H9 (cell line): ENCODE data around the gene ASB10. TPM values are rescaled to one million over a fixed set of nuclear protein-coding genes. Genes with fewer than 3 reads are reported as not detected.

ENCODE experiments used
- DNase-seq: peaks from one replicate; pipeline ENCODE4 v3.0.0-alpha.2; 2017
- H2AFZ ChIP-seq: one replicate; pipeline ENCODE4 v1.6.1; 2013; ENCODE audit warnings: mild to moderate bottlenecking, low read length, control low read depth, moderate library complexity
- H2AK5ac ChIP-seq: 2 replicates; pipeline ENCODE4 v1.6.1; 2013; ENCODE audit warnings: low read length, control low read depth, mixed read lengths; ENCODE audit not compliant: insufficient read length
- H2BK120ac ChIP-seq: one replicate; pipeline ENCODE4 v1.6.1; 2013; ENCODE audit warnings: low read depth, mild to moderate bottlenecking, low read length, control low read depth, inconsistent platforms; ENCODE audit not compliant: poor library complexity, severe bottlenecking
- H2BK12ac ChIP-seq: 2 replicates; pipeline ENCODE4 v1.6.1; 2013; ENCODE audit warnings: low read length, control low read depth, mixed read lengths, low read depth; ENCODE audit not compliant: insufficient read length
- H2BK15ac ChIP-seq: 2 replicates; pipeline ENCODE4 v1.6.1; 2013; ENCODE audit warnings: low read depth, low read length, control low read depth
- H2BK20ac ChIP-seq: one replicate; pipeline ENCODE4 v1.6.1; 2013; ENCODE audit warnings: low read depth, mild to moderate bottlenecking, low read length, control low read depth, inconsistent platforms; ENCODE audit not compliant: poor library complexity, severe bottlenecking
- H2BK5ac ChIP-seq: 2 replicates; pipeline ENCODE4 v1.6.1; 2013; ENCODE audit warnings: low read length, control low read depth, mixed read lengths; ENCODE audit not compliant: insufficient read length
- H3K14ac ChIP-seq: 2 replicates; pipeline ENCODE4 v1.6.1; 2013; ENCODE audit warnings: low read length, control low read depth; ENCODE audit not compliant: insufficient read depth
- H3K18ac ChIP-seq: 2 replicates; pipeline ENCODE4 v1.6.1; 2013; ENCODE audit warnings: low read depth, mild to moderate bottlenecking, mixed read lengths, low read length, control low read depth; ENCODE audit not compliant: insufficient read length
- H3K23ac ChIP-seq: 2 replicates; pipeline ENCODE4 v1.6.1; 2013; ENCODE audit warnings: low read length, control low read depth, mixed read lengths, low read depth; ENCODE audit not compliant: insufficient read length
- H3K23me2 ChIP-seq: 2 replicates; pipeline ENCODE4 v1.6.1; 2013; ENCODE audit warnings: low read depth, mild to moderate bottlenecking, mixed read lengths, low read length, control low read depth; ENCODE audit not compliant: insufficient read length, poor library complexity, severe bottlenecking
- H3K27ac ChIP-seq: 2 replicates; pipeline ENCODE4 v1.5.1; 2013; ENCODE audit warnings: low read length, control low read depth, mixed read lengths, low read depth; ENCODE audit not compliant: insufficient read length
- H3K27me3 ChIP-seq: 2 replicates; pipeline ENCODE4 v1.6.1; 2013; ENCODE audit warnings: low read length, control low read depth, inconsistent platforms; ENCODE audit not compliant: insufficient read depth
- H3K4ac ChIP-seq: 2 replicates; pipeline ENCODE4 v1.6.1; 2013; ENCODE audit warnings: low read depth, mild to moderate bottlenecking, control low read depth, inconsistent platforms, low read length, moderate library complexity
- H3K4me1 ChIP-seq: 2 replicates; pipeline ENCODE4 v1.6.1; 2013; ENCODE audit warnings: low read length, control low read depth, inconsistent platforms; ENCODE audit not compliant: insufficient read depth
- H3K4me2 ChIP-seq: 2 replicates; pipeline ENCODE4 v1.6.1; 2013; ENCODE audit warnings: low read length, control low read depth, mixed read lengths; ENCODE audit not compliant: insufficient read length, insufficient read depth
- H3K56ac ChIP-seq: 2 replicates; pipeline ENCODE4 v1.6.1; 2013; ENCODE audit warnings: low read depth, mild to moderate bottlenecking, mixed read lengths, low read length, control low read depth; ENCODE audit not compliant: insufficient read length
- H3K79me1 ChIP-seq: 2 replicates; pipeline ENCODE4 v1.6.1; 2013; ENCODE audit warnings: low read depth, mild to moderate bottlenecking, moderate library complexity, low read length, control low read depth, inconsistent platforms; ENCODE audit not compliant: insufficient read depth, poor library complexity, severe bottlenecking
- H3K79me2 ChIP-seq: 2 replicates; pipeline ENCODE4 v1.6.1; 2013; ENCODE audit warnings: low read length, control low read depth, inconsistent platforms; ENCODE audit not compliant: insufficient read depth
- H3K9ac ChIP-seq: 2 replicates; pipeline ENCODE4 v1.6.1; 2013; ENCODE audit warnings: low read length, control low read depth, mixed read lengths; ENCODE audit not compliant: insufficient read length; ENCODE audit errors: extremely low read depth
- H3K9me3 ChIP-seq: one replicate; pipeline ENCODE4 v1.6.1; 2013; ENCODE audit warnings: low read depth, low read length, inconsistent platforms; ENCODE audit not compliant: control insufficient read depth
- H3T11ph ChIP-seq: one replicate; pipeline ENCODE4 v1.6.1; 2013; ENCODE audit warnings: mild to moderate bottlenecking, low read length, control low read depth, inconsistent platforms
- H4K20me1 ChIP-seq: one replicate; pipeline ENCODE4 v1.6.1; 2013; ENCODE audit not compliant: control insufficient read depth, insufficient read length, insufficient read depth
- H4K5ac ChIP-seq: 2 replicates; pipeline ENCODE4 v1.6.1; 2013; ENCODE audit warnings: low read depth, mild to moderate bottlenecking, mixed read lengths, low read length, control low read depth; ENCODE audit not compliant: insufficient read length
- H4K8ac ChIP-seq: replicated peaks from 2 replicates; pipeline ENCODE4 v1.6.1; 2013; ENCODE audit warnings: low read length, control low read depth, mixed read lengths, low read depth; ENCODE audit not compliant: insufficient read length
- H4K91ac ChIP-seq: 2 replicates; pipeline ENCODE4 v1.6.1; 2013; ENCODE audit warnings: low read depth, mild to moderate bottlenecking, moderate library complexity, mixed read lengths, low read length, control low read depth; ENCODE audit not compliant: insufficient read length
- H3K27ac Mint-ChIP-seq, 3 experiments: 2 replicates in 2 of 3; 3 replicates in 1 of 3; pipeline ENCODE4 v1.8.0; 2020 to 2021; ENCODE audit warnings: mixed read lengths in 3 of 3, mild to moderate bottlenecking in 1 of 3, moderate library complexity in 1 of 3
- H3K27me3 Mint-ChIP-seq: 2 replicates; pipeline ENCODE4 v1.8.0; 2021; ENCODE audit warnings: low read depth, mild to moderate bottlenecking, moderate library complexity, mixed read lengths
- H3K36me3 Mint-ChIP-seq, 3 experiments: 2 replicates in 2 of 3; 3 replicates in 1 of 3; pipeline ENCODE4 v1.8.0; 2020 to 2021; ENCODE audit warnings: low read depth in 3 of 3, mixed read lengths in 3 of 3; ENCODE audit not compliant: insufficient read depth in 1 of 3
- H3K4me1 Mint-ChIP-seq, 2 experiments: 2 replicates each; pipeline ENCODE4 v1.8.0; 2020; ENCODE audit warnings: mixed read lengths in 2 of 2
- H3K4me3 Mint-ChIP-seq, 2 experiments: 2 replicates in 1 of 2; 3 replicates in 1 of 2; pipeline ENCODE4 v1.8.0; 2020 to 2021; ENCODE audit warnings: mild to moderate bottlenecking in 2 of 2, mixed read lengths in 2 of 2, moderate library complexity in 1 of 2
- H3K9me3 Mint-ChIP-seq, 2 experiments: 2 replicates in 1 of 2; 3 replicates in 1 of 2; pipeline ENCODE4 v1.8.0; 2020; ENCODE audit warnings: mild to moderate bottlenecking in 2 of 2, mixed read lengths in 2 of 2, moderate library complexity in 1 of 2
- CTCF ChIP-seq: fragments of 200-600 bp; sonication (generic); conservative IDR thresholded peaks from 3 replicates; pipeline ENCODE4 v1.8.0; 2021; ENCODE audit warnings: antibody characterized with exemption, mild to moderate bottlenecking
- WGBS: extraction: QIAGEN DNeasy Blood & Tissue Kit; methylation state at CpG from one replicate; pipeline ENCODE4 v1.1.7; 2013; ENCODE audit warnings: missing lambda C conversion rate, low lambda C conversion rate, mixed read lengths; ENCODE audit not compliant: insufficient read length; ENCODE audit errors: extremely low coverage; 5-methylcytosine and 5-hydroxymethylcytosine counted together
- total RNA-seq: library from RNA; stranded (reverse); gene quantifications from 2 replicates; pipeline ENCODE4 v1.2.1, GENCODE V29; 2021

The ASB10 gene
- total RNA-seq, 1 experiment from 2014 or later = not detected

GRCh38 chr7:151146761-151147160 lies 40.3 kb downstream of the ASB10 start:
- TF ChIP-seq CTCF = no peak

More at GRCh38 chr7:151146761-151147160, 40.3 kb downstream of the ASB10 start:
- H3K4ac ChIP-seq = no peak overlapping the region
- no peaks in the 10 kb centered on the region for H3K79me1 ChIP-seq
- no peak overlapping the region for H2AFZ ChIP-seq
- Mint-ChIP-seq H3K9me3 (no peaks in the 10 kb centered on the region; a peak in 1 of 5 replicates), H3K4me3 (no peak overlapping the region), H3K27me3 (peaks cover 24% of the 10 kb centered on the region), H3K4me1 (peaks cover 25 to 49% of the 10 kb centered on the region in 2 experiments), H3K27ac (no peak overlapping the region), H3K36me3 (peaks cover 8 to 25% (median 18%) of the 10 kb centered on the region in 3 experiments; a peak in 6 of 7 replicates)
- no peaks in the 10 kb centered on the region; the same call in 1 of the 2 replicates for H3K27me3 ChIP-seq
- no peaks in the 10 kb centered on the region for H3K23me2 ChIP-seq
- no peak overlapping the region for H3K9ac ChIP-seq
- no peak overlapping the region for H4K91ac ChIP-seq
- no peak overlapping the region for H2BK120ac ChIP-seq
- no peak overlapping the region for H2BK5ac ChIP-seq
- DNase-seq = no peak
- H2BK12ac ChIP-seq = no peak overlapping the region
- H3K4me1 ChIP-seq = no peaks in the 10 kb centered on the region
- H3K79me2 ChIP-seq = no peaks in the 10 kb centered on the region
- no peak overlapping the region for H2BK20ac ChIP-seq
- no peak overlapping the region for H3T11ph ChIP-seq
- H4K5ac ChIP-seq = no peak overlapping the region
- WGBS = no CpG with 5 or more reads among the region's 3 CpGs
- H3K14ac ChIP-seq = no peak overlapping the region
- no peak overlapping the region for H3K18ac ChIP-seq
- no peak overlapping the region for H2AK5ac ChIP-seq
- H3K23ac ChIP-seq = no peak overlapping the region
- no peak overlapping the region for H3K4me2 ChIP-seq
- H3K56ac ChIP-seq = no peak overlapping the region
- no peaks in the 10 kb centered on the region for H4K20me1 ChIP-seq
- no peak overlapping the region for H3K27ac ChIP-seq
- no peak overlapping the region for H2BK15ac ChIP-seq
- H4K8ac ChIP-seq = no peak overlapping the region
- H3K9me3 ChIP-seq = no peaks in the 10 kb centered on the region
